NCI-H510A (cell line): ENCODE results near the gene PAWR.
"Not testable (repeated sequence)": the region's sequence is repeated elsewhere in the genome, so short reads cannot be mapped to it uniquely, and the experiment has no call there.

Experiments used
- DNase-seq: peaks from one replicate; lab custom pipeline; 2025; lab: John Stamatoyannopoulos, UW

PAWR gene

DNA sequence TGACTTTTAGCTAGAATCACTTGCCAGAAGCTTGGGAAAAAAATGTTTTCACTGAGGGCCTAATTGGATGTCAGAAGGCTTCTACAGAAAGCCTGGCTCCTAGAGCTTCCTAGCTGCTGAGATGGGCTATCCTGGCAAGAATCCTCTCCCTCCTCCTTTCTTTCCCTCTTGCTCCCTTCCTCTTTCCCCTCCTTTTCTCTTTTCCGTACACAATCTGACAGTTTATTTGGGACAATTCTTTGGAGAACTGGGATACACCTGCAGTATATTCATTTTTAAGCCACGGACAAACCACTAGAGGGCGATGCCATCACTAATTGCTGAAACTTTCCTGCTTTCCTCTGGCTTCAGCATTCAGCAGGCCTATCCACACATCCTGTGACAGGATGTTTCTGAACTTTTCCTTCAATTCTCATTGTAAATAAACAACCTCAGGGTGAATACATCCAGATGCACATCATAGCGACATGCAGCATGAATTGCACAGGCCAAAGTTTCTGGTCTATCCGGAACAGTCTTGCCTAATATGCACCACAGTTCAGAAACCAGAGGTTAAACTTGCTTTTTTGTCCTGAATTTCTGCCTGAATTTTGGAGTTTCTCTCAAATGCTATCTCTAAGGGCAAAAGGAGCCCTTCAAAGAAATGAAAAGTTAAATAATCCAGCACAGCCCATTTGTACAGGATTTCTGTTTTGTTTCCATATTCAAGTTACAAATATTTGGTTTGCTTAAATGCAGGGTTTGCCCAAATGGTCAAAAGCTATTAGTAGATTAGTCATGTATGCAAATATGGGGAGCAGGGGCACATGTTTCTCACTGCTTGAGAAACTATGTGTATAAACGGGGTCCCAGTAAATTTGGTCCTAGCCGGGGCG is 142.8 kb downstream of the PAWR start:
- DNase-seq: no peak

DNA sequence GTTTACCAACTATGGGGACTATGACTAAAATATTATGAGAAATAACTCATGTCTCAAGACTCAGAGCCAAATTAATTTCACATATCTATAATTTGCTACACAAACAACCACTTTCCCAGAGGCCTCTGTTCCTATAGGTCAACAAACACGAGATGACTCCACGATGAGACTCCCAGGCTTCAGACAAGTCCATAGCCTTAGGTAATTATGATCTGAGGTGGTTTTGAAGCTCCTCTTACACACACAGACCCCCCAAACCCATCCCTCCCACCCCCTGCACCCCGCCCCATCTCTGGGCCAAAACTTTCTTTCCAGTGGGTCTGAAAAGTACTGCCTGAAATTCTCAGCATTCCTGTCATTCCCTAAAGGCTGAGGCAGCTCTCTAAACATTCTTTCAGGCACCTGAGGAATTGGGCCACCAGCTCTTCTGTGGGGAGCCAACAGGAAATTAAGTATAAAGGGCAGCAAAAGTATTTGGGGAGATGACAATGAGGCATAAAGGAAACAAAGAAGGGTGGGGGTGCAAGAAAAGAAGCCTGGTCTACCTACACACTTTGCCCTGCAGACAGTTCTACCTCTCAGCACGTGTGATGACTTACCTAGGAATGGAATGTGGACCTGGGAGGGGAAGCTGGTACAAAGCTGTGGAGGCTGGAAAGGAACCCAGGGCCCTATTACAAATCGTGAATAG is 143.6 kb downstream of the PAWR start:
- no peak for DNase-seq

DNA sequence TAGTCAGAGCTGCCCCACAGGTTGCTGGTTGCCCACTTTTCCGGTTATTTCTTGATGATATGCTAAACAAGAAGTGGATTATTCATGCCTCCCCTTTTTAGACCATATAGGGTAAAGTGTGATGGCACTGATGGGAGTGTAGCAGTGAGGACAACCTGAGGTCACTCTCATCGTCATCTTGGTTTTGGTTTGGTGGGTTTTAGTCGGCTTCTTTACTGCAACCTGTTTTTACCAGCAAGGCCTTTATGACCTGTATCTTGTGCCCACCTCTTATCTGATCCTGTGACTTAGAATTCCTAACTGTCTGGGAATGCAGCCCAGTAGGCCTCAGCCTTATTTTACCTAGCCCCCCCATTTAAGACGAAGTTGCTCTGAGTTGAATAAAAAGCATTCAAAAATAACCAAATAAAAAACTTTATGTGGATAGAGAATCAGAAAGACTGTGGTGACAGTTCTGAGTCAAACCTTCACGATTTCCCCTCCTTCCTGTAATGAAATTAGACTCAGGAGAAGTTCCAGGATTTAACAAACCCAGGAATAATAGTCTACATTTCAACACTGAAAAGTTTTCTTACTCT is 144.2 kb downstream of the PAWR start:
- no peak for DNase-seq

DNA sequence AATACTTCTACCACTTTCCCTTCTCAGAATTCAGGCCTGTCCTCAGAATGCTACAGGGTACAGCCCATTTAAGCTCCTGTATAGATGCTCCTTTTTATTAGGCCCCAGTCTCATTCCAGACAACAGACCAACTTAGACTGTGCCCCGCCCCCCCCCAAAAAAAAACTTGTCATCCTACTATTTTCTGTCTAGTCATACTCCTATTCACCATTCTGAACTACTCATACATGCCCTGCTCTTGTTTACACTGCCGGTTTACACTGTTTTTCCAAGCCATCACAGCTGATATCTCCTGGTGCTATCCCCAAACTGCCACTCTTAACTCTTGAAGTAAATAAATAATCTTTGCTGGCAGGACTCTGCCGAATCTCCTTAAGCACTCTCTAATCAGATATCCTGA is 146.3 kb downstream of the PAWR start:
- not testable (repeated sequence) for DNase-seq

DNA sequence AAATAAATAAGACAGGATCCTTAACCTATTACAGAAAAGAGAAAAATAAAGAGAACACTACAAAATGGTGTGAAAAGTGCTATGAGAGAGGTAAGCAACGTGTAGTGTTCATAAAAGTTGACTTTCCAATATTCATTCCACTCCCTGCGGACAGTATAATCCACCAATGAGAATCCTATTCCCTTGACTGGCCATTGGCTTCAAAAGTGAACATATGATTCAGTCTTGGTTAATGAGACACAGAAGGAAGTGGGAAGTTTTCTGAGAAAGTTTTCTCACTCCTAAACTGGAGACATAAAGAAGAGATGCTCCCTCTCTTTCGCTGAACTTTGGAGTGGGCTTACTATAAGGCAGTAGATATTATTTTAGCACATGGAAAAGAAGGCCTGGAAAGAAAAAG is 153.1 kb downstream of the PAWR start:
- DNase-seq: no peak

DNA sequence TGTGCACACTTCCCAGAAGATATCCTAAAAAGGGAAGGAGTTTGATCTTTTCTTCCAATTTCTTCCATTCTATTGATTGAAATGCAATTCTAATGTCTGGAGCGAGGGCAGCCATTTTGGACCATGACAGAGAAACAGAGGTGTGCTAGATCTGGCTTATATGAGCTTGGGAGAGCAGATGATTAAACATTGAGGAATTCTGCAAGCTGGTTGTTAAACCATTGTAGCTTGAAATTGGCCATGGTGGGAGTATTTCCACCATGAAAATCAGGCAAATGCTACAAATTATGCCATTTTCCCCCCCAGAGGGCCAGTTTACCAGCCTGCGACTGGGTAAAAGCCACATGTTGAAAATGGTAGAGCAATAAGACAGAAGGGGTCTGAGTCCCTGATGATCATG is 155.0 kb downstream of the PAWR start:
- no peak for DNase-seq
